SU-DHL-6 (cell line): ENCODE results near the gene WDR4.

Experiments used
- EZH2phosphoT487 ChIP-seq: fragments of 200-600 bp; sonication (generic), shearing (Covaris generic); conservative IDR thresholded peaks from 2 replicates; pipeline ENCODE4 v1.6.1; 2018; ENCODE audit warnings: mild to moderate bottlenecking, antibody characterized with exemption, low read length, moderate library complexity, mixed read lengths
- TF ChIP-seq, protein P1 (sequence below): fragments of 200-600 bp; sonication (generic); IDR thresholded peaks from one replicate; pipeline ENCODE4 v1.5.1; 2017; ENCODE audit warnings: antibody characterized with exemption, mild to moderate bottlenecking, low read length, moderate library complexity; ENCODE audit not compliant: insufficient read depth, poor library complexity, severe bottlenecking

DNA sequence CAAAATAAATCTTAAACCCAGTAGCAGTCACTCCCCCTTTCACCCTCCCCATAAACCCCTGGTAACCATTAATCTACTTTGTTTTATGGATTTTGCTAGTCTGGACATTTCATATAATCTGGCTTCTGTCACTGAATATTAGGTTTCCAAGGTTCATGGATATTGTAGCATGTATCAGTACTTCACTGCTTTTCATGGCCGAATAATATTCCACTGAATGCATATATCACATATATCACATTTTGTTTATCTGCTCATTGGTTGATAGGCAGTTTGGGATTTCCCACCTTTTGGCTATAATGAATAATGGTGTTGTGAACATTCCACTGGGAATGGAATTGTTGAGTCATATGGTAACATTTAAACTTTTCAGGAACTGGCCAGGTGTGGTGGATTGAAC, 4.6 kb upstream of the WDR4 start:
- TF ChIP-seq, protein P1, sequence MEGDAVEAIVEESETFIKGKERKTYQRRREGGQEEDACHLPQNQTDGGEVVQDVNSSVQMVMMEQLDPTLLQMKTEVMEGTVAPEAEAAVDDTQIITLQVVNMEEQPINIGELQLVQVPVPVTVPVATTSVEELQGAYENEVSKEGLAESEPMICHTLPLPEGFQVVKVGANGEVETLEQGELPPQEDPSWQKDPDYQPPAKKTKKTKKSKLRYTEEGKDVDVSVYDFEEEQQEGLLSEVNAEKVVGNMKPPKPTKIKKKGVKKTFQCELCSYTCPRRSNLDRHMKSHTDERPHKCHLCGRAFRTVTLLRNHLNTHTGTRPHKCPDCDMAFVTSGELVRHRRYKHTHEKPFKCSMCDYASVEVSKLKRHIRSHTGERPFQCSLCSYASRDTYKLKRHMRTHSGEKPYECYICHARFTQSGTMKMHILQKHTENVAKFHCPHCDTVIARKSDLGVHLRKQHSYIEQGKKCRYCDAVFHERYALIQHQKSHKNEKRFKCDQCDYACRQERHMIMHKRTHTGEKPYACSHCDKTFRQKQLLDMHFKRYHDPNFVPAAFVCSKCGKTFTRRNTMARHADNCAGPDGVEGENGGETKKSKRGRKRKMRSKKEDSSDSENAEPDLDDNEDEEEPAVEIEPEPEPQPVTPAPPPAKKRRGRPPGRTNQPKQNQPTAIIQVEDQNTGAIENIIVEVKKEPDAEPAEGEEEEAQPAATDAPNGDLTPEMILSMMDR = no peak
- TF ChIP-seq EZH2phosphoT487 = no peak
